ENCODE data around the gene DCST1.

DNA sequence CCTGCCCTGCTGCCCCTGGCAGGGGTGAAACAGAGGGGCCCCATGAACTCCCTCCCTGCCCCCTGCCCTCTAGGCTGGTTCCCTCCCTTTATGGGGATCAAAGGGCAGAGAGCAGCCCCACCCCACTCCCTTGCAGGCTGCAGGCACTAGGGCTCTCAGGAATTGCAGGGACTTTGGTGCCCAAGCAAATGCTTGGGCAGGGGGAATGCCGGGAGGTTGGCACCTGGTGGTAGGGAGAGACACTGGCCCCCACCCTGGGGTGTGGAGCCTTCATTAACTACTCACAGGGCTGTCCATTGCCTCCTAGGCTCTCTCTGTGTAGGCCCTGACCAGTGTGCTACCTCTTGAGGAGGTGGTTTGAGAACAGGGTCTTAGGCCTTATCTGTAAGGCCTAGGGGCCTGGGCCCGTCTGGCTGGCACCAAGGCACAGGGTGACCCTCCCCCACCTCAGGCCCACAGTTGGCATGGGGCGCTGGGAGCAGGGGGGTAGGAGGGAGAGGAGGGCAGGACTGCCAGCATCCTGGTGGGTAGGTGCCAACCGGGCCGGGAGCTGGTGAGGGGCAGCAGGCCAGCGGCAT, 26.3 kb upstream of the DCST1 start:
- TF ChIP-seq CTCF (IDR thresholded peaks at IDR 0.05) (no peak), EZH2 (IDR thresholded peaks at IDR 0.05; ENCODE audit: borderline replicate concordance, insufficient read depth, low read depth, low read length, poor library complexity, severe bottlenecking) (no peak)

Data from B cell (primary cell).